Nephron progenitor cell (in vitro differentiated cells): ENCODE results near the gene OR8G1.

Experiments
- DNase-seq: peaks from one replicate; pipeline ENCODE4 v3.0.0; 2021
- H3K27ac Mint-ChIP-seq: 2 replicates; pipeline ENCODE4 v1.8.0; 2021; ENCODE audit warnings: mild to moderate bottlenecking, moderate library complexity, mixed read lengths
- H3K27me3 Mint-ChIP-seq: 2 replicates; pipeline ENCODE4 v1.8.0; 2021; ENCODE audit warnings: mild to moderate bottlenecking, low read depth, mixed read lengths; ENCODE audit not compliant: poor library complexity
- H3K36me3 Mint-ChIP-seq: 2 replicates; pipeline ENCODE4 v1.8.0; 2021; ENCODE audit warnings: low read depth, mixed read lengths
- H3K4me1 Mint-ChIP-seq: 2 replicates; pipeline ENCODE4 v1.8.0; 2021; ENCODE audit warnings: mixed read lengths
- H3K4me3 Mint-ChIP-seq: 2 replicates; pipeline ENCODE4 v1.8.0; 2021; ENCODE audit warnings: mild to moderate bottlenecking, moderate library complexity, mixed read lengths
- H3K9me3 Mint-ChIP-seq: 2 replicates; pipeline ENCODE4 v1.8.0; 2021; ENCODE audit warnings: mild to moderate bottlenecking, moderate library complexity, mixed read lengths
- CTCF ChIP-seq: fragments of 200-600 bp; sonication (generic); IDR thresholded peaks from 2 replicates; pipeline ENCODE4 v1.5.0; 2021; ENCODE audit warnings: antibody characterized with exemption

OR8G1 gene

GRCh38 chr11:124198897-124199296 lies 42.0 kb upstream of the OR8G1 start:
- Mint-ChIP-seq H3K4me3 (no peak overlapping the region), H3K9me3 (peaks cover 4% of the 10 kb centered on the region), H3K27ac (no peak overlapping the region), H3K27me3 (peaks cover 2% of the 10 kb centered on the region), H3K4me1 (peaks cover 5% of the 10 kb centered on the region), H3K36me3 (no peaks in the 10 kb centered on the region)
- DNase-seq = no peak
- no peak for TF ChIP-seq CTCF

GRCh38 chr11:124199702-124200101 lies 41.2 kb upstream of the OR8G1 start:
- Mint-ChIP-seq H3K27me3 (no peaks in the 10 kb centered on the region), H3K9me3 (peaks cover 4% of the 10 kb centered on the region), H3K4me1 (peaks cover 5% of the 10 kb centered on the region), H3K36me3 (no peaks in the 10 kb centered on the region), H3K27ac (no peak overlapping the region), H3K4me3 (no peak overlapping the region)
- TF ChIP-seq CTCF = no peak
- no peak for DNase-seq

- peaks cover 4% of the 10 kb centered on the region for H3K9me3 Mint-ChIP-seq
- H3K27me3 Mint-ChIP-seq = no peaks in the 10 kb centered on the region
- no peak overlapping the region for H3K27ac Mint-ChIP-seq
- DNase-seq = no peak
- H3K36me3 Mint-ChIP-seq = no peaks in the 10 kb centered on the region
- no peaks in the 10 kb centered on the region for H3K4me1 Mint-ChIP-seq
- TF ChIP-seq CTCF = no peak
- no peak overlapping the region for H3K4me3 Mint-ChIP-seq
Measured at GRCh38 chr11:124200671-124201070, 40.2 kb upstream of the OR8G1 start.

GRCh38 chr11:124202951-124203350 lies 37.9 kb upstream of the OR8G1 start:
- no peaks in the 10 kb centered on the region for H3K4me1 Mint-ChIP-seq
- peaks cover 3% of the 10 kb centered on the region for H3K27me3 Mint-ChIP-seq
- no peak overlapping the region for H3K4me3 Mint-ChIP-seq
- H3K9me3 Mint-ChIP-seq = peaks cover 4% of the 10 kb centered on the region
- no peak for DNase-seq
- no peak overlapping the region for H3K27ac Mint-ChIP-seq
- TF ChIP-seq CTCF = no peak
- H3K36me3 Mint-ChIP-seq = no peaks in the 10 kb centered on the region

- no peak for DNase-seq
Measured at GRCh38 chr11:124204008-124204407, 36.9 kb upstream of the OR8G1 start.

More at GRCh38 chr11:124204008-124204407, 36.9 kb upstream of the OR8G1 start:
- Mint-ChIP-seq H3K27ac (no peak overlapping the region), H3K27me3 (peaks cover 3% of the 10 kb centered on the region), H3K9me3 (no peaks in the 10 kb centered on the region), H3K36me3 (no peaks in the 10 kb centered on the region), H3K4me3 (no peak overlapping the region), H3K4me1 (no peaks in the 10 kb centered on the region)
- no peak for TF ChIP-seq CTCF
